ENCODE results near the gene SLC38A7.

Gene SLC38A7

GRCh38 chr16:58636466-58636865 lies 48.1 kb downstream of the SLC38A7 start:
- no peak overlapping the region for H3K4me3 ChIP-seq (ENCODE audit: low read length)
- no peak for TF ChIP-seq EZH2phosphoT487 (IDR thresholded peaks at IDR 0.05; ENCODE audit: borderline replicate concordance, low read length)
- TF ChIP-seq CTCF (IDR thresholded peaks at IDR 0.05; ENCODE audit: low read depth, low read length, poor library complexity, severe bottlenecking): no peak

GRCh38 chr16:58635502-58635901 lies 49.1 kb downstream of the SLC38A7 start:
- TF ChIP-seq CTCF (IDR thresholded peaks at IDR 0.05; ENCODE audit: low read depth, low read length, poor library complexity, severe bottlenecking) (no peak), EZH2phosphoT487 (IDR thresholded peaks at IDR 0.05; ENCODE audit: borderline replicate concordance, low read length) (no peak)
- no peaks in the 10 kb centered on the region for H3K9me3 ChIP-seq (ENCODE audit: control insufficient read depth, insufficient read depth, low read length)
- H3K9me2 ChIP-seq (replicated peaks; ENCODE audit: control insufficient read depth, low read length): no peaks in the 10 kb centered on the region
- H3K27me3 ChIP-seq (ENCODE audit: control insufficient read depth, low read length): no peaks in the 10 kb centered on the region
- no peaks in the 10 kb centered on the region for H4K20me1 ChIP-seq (ENCODE audit: control insufficient read depth, insufficient read depth, low read depth, low read length)
- H3F3A ChIP-seq (ENCODE audit: control insufficient read depth, insufficient read depth): no peaks in the 10 kb centered on the region
- no peaks in the 10 kb centered on the region for H3K79me2 ChIP-seq (ENCODE audit: control insufficient read depth, low read length)
- no peaks in the 10 kb centered on the region for H3K36me3 ChIP-seq (ENCODE audit: control insufficient read depth, low read length)
- H3K4me1 ChIP-seq (ENCODE audit: control insufficient read depth, low read length): peaks cover 4% of the 10 kb centered on the region
- H3K4me2 ChIP-seq (ENCODE audit: low read length): no peak overlapping the region
- H3K27ac ChIP-seq (ENCODE audit: low read depth, low read length): no peak overlapping the region
- H3K4me3 ChIP-seq (ENCODE audit: low read length): no peak overlapping the region

More at GRCh38 chr16:58636466-58636865, 48.1 kb downstream of the SLC38A7 start:
- Histone ChIP-seq H3K9me2 (replicated peaks; ENCODE audit: control insufficient read depth, low read length) (no peaks in the 10 kb centered on the region), H3K36me3 (ENCODE audit: control insufficient read depth, low read length) (no peaks in the 10 kb centered on the region), H3K27ac (ENCODE audit: low read depth, low read length) (no peak overlapping the region), H3K4me2 (ENCODE audit: low read length) (no peak overlapping the region), H3K79me2 (ENCODE audit: control insufficient read depth, low read length) (no peaks in the 10 kb centered on the region), H3K4me1 (ENCODE audit: control insufficient read depth, low read length) (no peaks in the 10 kb centered on the region), H4K20me1 (ENCODE audit: control insufficient read depth, insufficient read depth, low read depth, low read length) (no peaks in the 10 kb centered on the region), H3F3A (ENCODE audit: control insufficient read depth, insufficient read depth) (no peaks in the 10 kb centered on the region), H3K9me3 (ENCODE audit: control insufficient read depth, insufficient read depth, low read length) (no peaks in the 10 kb centered on the region), H3K27me3 (ENCODE audit: control insufficient read depth, low read length) (no peaks in the 10 kb centered on the region)

- H3K79me2 ChIP-seq (ENCODE audit: control insufficient read depth, low read length): peaks cover 3% of the 10 kb centered on the region
- H3K4me1 ChIP-seq (ENCODE audit: control insufficient read depth, low read length): peaks cover 8% of the 10 kb centered on the region
- no peaks in the 10 kb centered on the region for H3K9me3 ChIP-seq (ENCODE audit: control insufficient read depth, insufficient read depth, low read length)
- TF ChIP-seq EZH2phosphoT487 (IDR thresholded peaks at IDR 0.05; ENCODE audit: borderline replicate concordance, low read length) (no peak), CTCF (IDR thresholded peaks at IDR 0.05; ENCODE audit: low read depth, low read length, poor library complexity, severe bottlenecking) (no peak)
- H3K4me3 ChIP-seq (ENCODE audit: low read length): no peak overlapping the region
- no peaks in the 10 kb centered on the region for H3F3A ChIP-seq (ENCODE audit: control insufficient read depth, insufficient read depth)
- no peak overlapping the region for H3K4me2 ChIP-seq (ENCODE audit: low read length)
- H3K9me2 ChIP-seq (replicated peaks; ENCODE audit: control insufficient read depth, low read length): no peaks in the 10 kb centered on the region
- H3K27ac ChIP-seq (ENCODE audit: low read depth, low read length): no peak overlapping the region
- H3K27me3 ChIP-seq (ENCODE audit: control insufficient read depth, low read length): no peaks in the 10 kb centered on the region
- H3K36me3 ChIP-seq (ENCODE audit: control insufficient read depth, low read length): peaks cover 2% of the 10 kb centered on the region
- H4K20me1 ChIP-seq (ENCODE audit: control insufficient read depth, insufficient read depth, low read depth, low read length): no peaks in the 10 kb centered on the region
Measured at GRCh38 chr16:58634265-58634802, 50.2 kb downstream of the SLC38A7 start.
